ENCODE data around the gene HLA-G.

Gene HLA-G

GRCh38 chr6:29797135-29797534 lies 30.5 kb upstream of the HLA-G start:
- Histone ChIP-seq H3K4me1 (ENCODE audit: control insufficient read depth, insufficient read depth, low read length) (peaks cover 9% of the 10 kb centered on the region), H3K27ac (ENCODE audit: low read length) (no peak overlapping the region), H3K27me3 (ENCODE audit: control insufficient read depth in 1 of 2, insufficient read depth in 2 of 2, low read length in 2 of 2) (peaks cover 16% of the 10 kb centered on the region in 2 donors), H3K9ac (ENCODE audit: low read length in 2 of 2) (no peak overlapping the region), H3K4me3 (ENCODE audit: low read length in 2 of 2) (no peak overlapping the region), H3K36me3 (ENCODE audit: control insufficient read depth in 2 of 2, insufficient read depth in 2 of 2, low read length in 2 of 2) (no peaks in the 10 kb centered on the region), H3K9me3 (ENCODE audit: control insufficient read depth in 2 of 2, low read length in 2 of 2) (no peaks in the 10 kb centered on the region)

GRCh38 chr6:29797966-29798365 lies 29.7 kb upstream of the HLA-G start:
- H3K4me1 ChIP-seq (ENCODE audit: control insufficient read depth, insufficient read depth, low read length): peaks cover 3% of the 10 kb centered on the region
- no peak overlapping the region for H3K27ac ChIP-seq (ENCODE audit: low read length)
- H3K9me3 ChIP-seq (ENCODE audit: control insufficient read depth in 2 of 2, low read length in 2 of 2): no peaks in the 10 kb centered on the region
- H3K36me3 ChIP-seq (ENCODE audit: control insufficient read depth in 2 of 2, insufficient read depth in 2 of 2, low read length in 2 of 2): no peaks in the 10 kb centered on the region
- H3K4me3 ChIP-seq (ENCODE audit: low read length in 2 of 2): no peak overlapping the region
- H3K27me3 ChIP-seq (ENCODE audit: control insufficient read depth in 1 of 2, insufficient read depth in 2 of 2, low read length in 2 of 2): peaks cover 13% of the 10 kb centered on the region in 2 donors
- no peak overlapping the region for H3K9ac ChIP-seq (ENCODE audit: low read length in 2 of 2)

- Histone ChIP-seq H3K9me3 (ENCODE audit: control insufficient read depth in 2 of 2, low read length in 2 of 2) (no peaks in the 10 kb centered on the region), H3K36me3 (ENCODE audit: control insufficient read depth in 2 of 2, insufficient read depth in 2 of 2, low read length in 2 of 2) (no peaks in the 10 kb centered on the region), H3K4me3 (ENCODE audit: low read length in 2 of 2) (no peak overlapping the region), H3K4me1 (ENCODE audit: control insufficient read depth, insufficient read depth, low read length) (no peaks in the 10 kb centered on the region), H3K27ac (ENCODE audit: low read length) (no peak overlapping the region), H3K27me3 (ENCODE audit: control insufficient read depth in 1 of 2, insufficient read depth in 2 of 2, low read length in 2 of 2) (peaks cover 0 to 5% of the 10 kb centered on the region in 2 donors), H3K9ac (ENCODE audit: low read length in 2 of 2) (no peak overlapping the region)
These were observed 27.4 kb upstream of the HLA-G start for GRCh38 chr6:29800254-29800653.

GRCh38 chr6:29806387-29806786 lies 21.2 kb upstream of the HLA-G start:
- no peak overlapping the region for H3K27ac ChIP-seq (ENCODE audit: low read length)
- H3K9ac ChIP-seq (ENCODE audit: low read length in 2 of 2): no peak overlapping the region
- no peaks in the 10 kb centered on the region for H3K36me3 ChIP-seq (ENCODE audit: control insufficient read depth in 2 of 2, insufficient read depth in 2 of 2, low read length in 2 of 2)
- H3K27me3 ChIP-seq (ENCODE audit: control insufficient read depth in 1 of 2, insufficient read depth in 2 of 2, low read length in 2 of 2): peaks cover 4 to 5% of the 10 kb centered on the region in 2 donors
- no peaks in the 10 kb centered on the region for H3K9me3 ChIP-seq (ENCODE audit: control insufficient read depth in 2 of 2, low read length in 2 of 2)
- H3K4me3 ChIP-seq (ENCODE audit: low read length in 2 of 2): no peak overlapping the region
- H3K4me1 ChIP-seq (ENCODE audit: control insufficient read depth, insufficient read depth, low read length): no peaks in the 10 kb centered on the region

- no peaks in the 10 kb centered on the region for H3K4me1 ChIP-seq (ENCODE audit: control insufficient read depth, insufficient read depth, low read length)
- no peaks in the 10 kb centered on the region for H3K36me3 ChIP-seq (ENCODE audit: control insufficient read depth in 2 of 2, insufficient read depth in 2 of 2, low read length in 2 of 2)
- H3K27ac ChIP-seq (ENCODE audit: low read length): no peak overlapping the region
- H3K27me3 ChIP-seq (ENCODE audit: control insufficient read depth in 1 of 2, insufficient read depth in 2 of 2, low read length in 2 of 2): peaks cover 4 to 5% of the 10 kb centered on the region in 2 donors
- H3K9me3 ChIP-seq (ENCODE audit: control insufficient read depth in 2 of 2, low read length in 2 of 2): no peaks in the 10 kb centered on the region
- H3K4me3 ChIP-seq (ENCODE audit: low read length in 2 of 2): no peak overlapping the region
- H3K9ac ChIP-seq (ENCODE audit: low read length in 2 of 2): no peak overlapping the region
These were observed 18.4 kb upstream of the HLA-G start for GRCh38 chr6:29809249-29809648.

GRCh38 chr6:29810371-29810770 lies 17.3 kb upstream of the HLA-G start:
- H3K27me3 ChIP-seq (ENCODE audit: control insufficient read depth in 1 of 2, insufficient read depth in 2 of 2, low read length in 2 of 2): peaks cover 4 to 5% of the 10 kb centered on the region in 2 donors
- no peaks in the 10 kb centered on the region for H3K9me3 ChIP-seq (ENCODE audit: control insufficient read depth in 2 of 2, low read length in 2 of 2)
- H3K9ac ChIP-seq (ENCODE audit: low read length in 2 of 2): no peak overlapping the region
- no peaks in the 10 kb centered on the region for H3K36me3 ChIP-seq (ENCODE audit: control insufficient read depth in 2 of 2, insufficient read depth in 2 of 2, low read length in 2 of 2)
- no peak overlapping the region for H3K4me3 ChIP-seq (ENCODE audit: low read length in 2 of 2)
- H3K27ac ChIP-seq (ENCODE audit: low read length): no peak overlapping the region
- no peaks in the 10 kb centered on the region for H3K4me1 ChIP-seq (ENCODE audit: control insufficient read depth, insufficient read depth, low read length)

- no peaks in the 10 kb centered on the region for H3K36me3 ChIP-seq (ENCODE audit: control insufficient read depth in 2 of 2, insufficient read depth in 2 of 2, low read length in 2 of 2)
These were observed 16.2 kb upstream of the HLA-G start for GRCh38 chr6:29811377-29811776.

GRCh38 chr6:29813066-29813465 lies 14.6 kb upstream of the HLA-G start:
- H3K9me3 ChIP-seq (ENCODE audit: control insufficient read depth in 2 of 2, low read length in 2 of 2): no peaks in the 10 kb centered on the region
- no peaks in the 10 kb centered on the region for H3K4me1 ChIP-seq (ENCODE audit: control insufficient read depth, insufficient read depth, low read length)
- no peaks in the 10 kb centered on the region for H3K36me3 ChIP-seq (ENCODE audit: control insufficient read depth in 2 of 2, insufficient read depth in 2 of 2, low read length in 2 of 2)
- no peak overlapping the region for H3K4me3 ChIP-seq (ENCODE audit: low read length in 2 of 2)
- H3K9ac ChIP-seq (ENCODE audit: low read length in 2 of 2): no peak overlapping the region
- peaks cover 0 to 9% of the 10 kb centered on the region in 2 donors for H3K27me3 ChIP-seq (ENCODE audit: control insufficient read depth in 1 of 2, insufficient read depth in 2 of 2, low read length in 2 of 2)
- H3K27ac ChIP-seq (ENCODE audit: low read length): no peak overlapping the region

More at GRCh38 chr6:29811377-29811776, 16.2 kb upstream of the HLA-G start:
- Histone ChIP-seq H3K4me1 (ENCODE audit: control insufficient read depth, insufficient read depth, low read length) (no peaks in the 10 kb centered on the region), H3K4me3 (ENCODE audit: low read length in 2 of 2) (no peak overlapping the region), H3K27ac (ENCODE audit: low read length) (no peak overlapping the region), H3K9me3 (ENCODE audit: control insufficient read depth in 2 of 2, low read length in 2 of 2) (no peaks in the 10 kb centered on the region), H3K27me3 (ENCODE audit: control insufficient read depth in 1 of 2, insufficient read depth in 2 of 2, low read length in 2 of 2) (peaks cover 0 to 4% of the 10 kb centered on the region in 2 donors), H3K9ac (ENCODE audit: low read length in 2 of 2) (no peak overlapping the region)

GRCh38 chr6:29813809-29814208 lies 13.8 kb upstream of the HLA-G start:
- H3K27me3 ChIP-seq (ENCODE audit: control insufficient read depth in 1 of 2, insufficient read depth in 2 of 2, low read length in 2 of 2): peaks cover 0 to 10% of the 10 kb centered on the region in 2 donors
- H3K9ac ChIP-seq (ENCODE audit: low read length in 2 of 2): no peak overlapping the region
- H3K27ac ChIP-seq (ENCODE audit: low read length): no peak overlapping the region
- no peaks in the 10 kb centered on the region for H3K4me1 ChIP-seq (ENCODE audit: control insufficient read depth, insufficient read depth, low read length)
- no peaks in the 10 kb centered on the region for H3K36me3 ChIP-seq (ENCODE audit: control insufficient read depth in 2 of 2, insufficient read depth in 2 of 2, low read length in 2 of 2)
- H3K4me3 ChIP-seq (ENCODE audit: low read length in 2 of 2): no peak overlapping the region
- no peaks in the 10 kb centered on the region for H3K9me3 ChIP-seq (ENCODE audit: control insufficient read depth in 2 of 2, low read length in 2 of 2)

- Histone ChIP-seq H3K36me3 (ENCODE audit: control insufficient read depth in 2 of 2, insufficient read depth in 2 of 2, low read length in 2 of 2) (no peaks in the 10 kb centered on the region), H3K4me1 (ENCODE audit: control insufficient read depth, insufficient read depth, low read length) (no peaks in the 10 kb centered on the region), H3K9me3 (ENCODE audit: control insufficient read depth in 2 of 2, low read length in 2 of 2) (no peaks in the 10 kb centered on the region), H3K9ac (ENCODE audit: low read length in 2 of 2) (no peak overlapping the region), H3K27me3 (ENCODE audit: control insufficient read depth in 1 of 2, insufficient read depth in 2 of 2, low read length in 2 of 2) (peaks cover 0 to 10% of the 10 kb centered on the region in 2 donors), H3K4me3 (ENCODE audit: low read length in 2 of 2) (no peak overlapping the region), H3K27ac (ENCODE audit: low read length) (no peak overlapping the region)
These were observed 13.1 kb upstream of the HLA-G start for GRCh38 chr6:29814379-29815117.

GRCh38 chr6:29815118-29815750 lies 12.4 kb upstream of the HLA-G start:
- no peaks in the 10 kb centered on the region for H3K9me3 ChIP-seq (ENCODE audit: control insufficient read depth in 2 of 2, low read length in 2 of 2)
- no peaks in the 10 kb centered on the region for H3K4me1 ChIP-seq (ENCODE audit: control insufficient read depth, insufficient read depth, low read length)
- H3K9ac ChIP-seq (ENCODE audit: low read length in 2 of 2): no peak overlapping the region
- peaks cover 0 to 10% of the 10 kb centered on the region in 2 donors for H3K27me3 ChIP-seq (ENCODE audit: control insufficient read depth in 1 of 2, insufficient read depth in 2 of 2, low read length in 2 of 2)
- H3K36me3 ChIP-seq (ENCODE audit: control insufficient read depth in 2 of 2, insufficient read depth in 2 of 2, low read length in 2 of 2): no peaks in the 10 kb centered on the region
- no peak overlapping the region for H3K4me3 ChIP-seq (ENCODE audit: low read length in 2 of 2)
- no peak overlapping the region for H3K27ac ChIP-seq (ENCODE audit: low read length)
